PC-9 (cell line): ENCODE data around the gene KIF16B. TPM values are rescaled to one million over a fixed set of nuclear protein-coding genes. Genes with fewer than 3 reads are reported as not detected.

Experiments used
- BruUV-seq: library from RNA; stranded (reverse); fragments of 400-500 nt; replicated peaks from 2 replicates; lab custom pipeline; 2021; lab: Mats Ljungman, UMichigan
- CTCF ChIA-PET: fragments of 300-600 bp; sonication (Branson Sonifier 250); formaldehyde crosslinking; loops from one replicate; lab custom pipeline; 2022; ENCODE audit warnings: antibody characterized with exemption; lab: Charles Lee
- POLR2A ChIA-PET: fragments of 300-600 bp; sonication (Branson Sonifier 250); formaldehyde crosslinking; loops from one replicate; lab custom pipeline; 2022; ENCODE audit warnings: antibody characterized with exemption; ENCODE audit not compliant: unreplicated experiment; lab: Charles Lee
- DNase-seq, 2 experiments: peaks; one replicate each; pipeline versions ENCODE4 v3.0.0 to v3.0.0-alpha.2; 2015 to 2022; ENCODE audit warnings: mixed read lengths in 1 of 2
- H2AFZ ChIP-seq: fragments of 200-600 bp; sonication (generic); 2 replicates; pipeline ENCODE4 v1.8.1; 2017; ENCODE audit warnings: antibody characterized with exemption
- H3F3A ChIP-seq: fragments of 200-600 bp; sonication (generic); 2 replicates; pipeline ENCODE4 v1.8.1; 2017; ENCODE audit warnings: antibody characterized with exemption, mild to moderate bottlenecking, low read depth; ENCODE audit not compliant: insufficient read depth
- H3K27ac ChIP-seq: fragments of 200-600 bp; sonication (generic); 2 replicates; pipeline ENCODE4 v1.6.1; 2016; ENCODE audit warnings: mixed run types
- H3K27me3 ChIP-seq: fragments of 200-600 bp; sonication (generic); 2 replicates; pipeline ENCODE4 v1.6.1; 2016; ENCODE audit warnings: low read depth, mixed run types; ENCODE audit not compliant: insufficient read depth
- H3K36me3 ChIP-seq: fragments of 200-600 bp; sonication (generic); 2 replicates; pipeline ENCODE4 v1.6.1; 2016; ENCODE audit warnings: low read depth, mixed run types
- H3K4me1 ChIP-seq: fragments of 200-600 bp; sonication (generic); replicated peaks from 2 replicates; pipeline ENCODE4 v1.6.1; 2016; ENCODE audit warnings: mixed run types; ENCODE audit not compliant: insufficient read depth
- H3K4me2 ChIP-seq: fragments of 200-600 bp; sonication (generic); 2 replicates; pipeline ENCODE4 v1.6.1; 2017; ENCODE audit warnings: mixed run types
- H3K4me3 ChIP-seq: fragments of 200-600 bp; sonication (generic); 2 replicates; pipeline ENCODE4 v1.6.1; 2016; ENCODE audit warnings: mixed run types
- H3K79me2 ChIP-seq: fragments of 200-600 bp; sonication (generic); 2 replicates; pipeline ENCODE4 v1.6.1; 2017; ENCODE audit warnings: low read depth, mixed run types
- H3K9me2 ChIP-seq: fragments of 200-600 bp; sonication (generic); 2 replicates; pipeline ENCODE4 v1.8.1; 2017; ENCODE audit warnings: mild to moderate bottlenecking; ENCODE audit not compliant: insufficient read depth
- H3K9me3 ChIP-seq: fragments of 200-600 bp; sonication (generic); 2 replicates; pipeline ENCODE4 v1.8.1; 2016; ENCODE audit warnings: low read depth; ENCODE audit not compliant: insufficient read depth
- H4K20me1 ChIP-seq: fragments of 200-600 bp; sonication (generic); 2 replicates; pipeline ENCODE4 v1.8.1; 2017; ENCODE audit not compliant: insufficient read depth
- CTCF ChIP-seq: fragments of 200-600 bp; sonication (generic); conservative IDR thresholded peaks from 2 replicates; pipeline ENCODE4 v1.6.1; 2017; ENCODE audit warnings: mixed run types, antibody characterized with exemption, mild to moderate bottlenecking, moderate library complexity
- EZH2 ChIP-seq: fragments of 200-600 bp; sonication (generic); IDR thresholded peaks from 2 replicates; pipeline ENCODE4 v1.8.0; 2017; ENCODE audit warnings: antibody characterized with exemption, low read depth
- intact Hi-C: fragments of 100-400 bp; cut with micrococcal nuclease; formaldehyde crosslinking; loops from one replicate; pipeline ENCODE4 v1.10.0; 2022; ENCODE audit not compliant: unreplicated experiment
- total RNA-seq: library from RNA; stranded (reverse); gene quantifications from 2 replicates; pipeline ENCODE4 v1.2.3, GENCODE V29; 2021

KIF16B gene
- total RNA-seq, 1 experiment from 2014 or later: 17.6 TPM

- no peak for DNase-seq
- no peak overlapping the region for H3K4me3 ChIP-seq
- no peak for TF ChIP-seq EZH2
- no peak for TF ChIP-seq CTCF
- H3F3A ChIP-seq: no peaks in the 10 kb centered on the region
- 0 out of 2 replicates have a peak, but pooled peaks cover 5% of the 10 kb centered on the region for H3K9me2 ChIP-seq
- no peak overlapping the region for H3K27ac ChIP-seq
- H3K36me3 ChIP-seq: no peaks in the 10 kb centered on the region
- H3K4me2 ChIP-seq: no peak overlapping the region
- no TSS peak for BruUV-seq
- no peaks in the 10 kb centered on the region for H4K20me1 ChIP-seq
- H3K9me3 ChIP-seq: no peaks in the 10 kb centered on the region
- ChIA-PET CTCF (no interaction called here), POLR2A (no interaction called here)
- no peaks in the 10 kb centered on the region for H3K79me2 ChIP-seq
- H3K27me3 ChIP-seq: no peaks in the 10 kb centered on the region
- intact Hi-C loops: no loop called here
- no peak overlapping the region for H2AFZ ChIP-seq
- H3K4me1 ChIP-seq: 0 out of 2 replicates have a peak, but pooled peaks cover 4% of the 10 kb centered on the region
Observed at GRCh38 chr20:16327606-16328005, 245.6 kb downstream of the KIF16B start.

GRCh38 chr20:16321291-16321690 lies 252.0 kb downstream of the KIF16B start:
- no peaks in the 10 kb centered on the region for H3K36me3 ChIP-seq
- no TSS peak for BruUV-seq
- ChIA-PET CTCF (no interaction called here), POLR2A (no interaction called here)
- no peak overlapping the region for H3K27ac ChIP-seq
- DNase-seq: no peak
- no peak overlapping the region for H2AFZ ChIP-seq
- H3K4me1 ChIP-seq: 0 out of 2 replicates have a peak, but pooled peaks cover 4% of the 10 kb centered on the region
- H3K9me2 ChIP-seq: no peaks in the 10 kb centered on the region
- no peaks in the 10 kb centered on the region for H3K27me3 ChIP-seq
- no peaks in the 10 kb centered on the region for H3K9me3 ChIP-seq
- H4K20me1 ChIP-seq: no peaks in the 10 kb centered on the region
- no peak overlapping the region for H3K4me2 ChIP-seq
- no peaks in the 10 kb centered on the region for H3K79me2 ChIP-seq
- no peaks in the 10 kb centered on the region for H3F3A ChIP-seq
- intact Hi-C loops: no loop called here
- TF ChIP-seq EZH2 (no peak), CTCF (no peak)
- no peak overlapping the region for H3K4me3 ChIP-seq

- DNase-seq: no peak
- H3K9me2 ChIP-seq: no peaks in the 10 kb centered on the region
- intact Hi-C loops: no loop called here
- TF ChIP-seq EZH2: no peak
- no peak for TF ChIP-seq CTCF
- H4K20me1 ChIP-seq: no peaks in the 10 kb centered on the region
- H3K27me3 ChIP-seq: no peaks in the 10 kb centered on the region
- H3K4me2 ChIP-seq: no peak overlapping the region
- no peaks in the 10 kb centered on the region for H3K79me2 ChIP-seq
- ChIA-PET POLR2A (no interaction called here), CTCF (no interaction called here)
- H2AFZ ChIP-seq: no peak overlapping the region
- no peaks in the 10 kb centered on the region for H3K4me1 ChIP-seq
- no peaks in the 10 kb centered on the region for H3F3A ChIP-seq
- H3K9me3 ChIP-seq: peaks cover 3% of the 10 kb centered on the region; the same call in 1 of the 2 replicates
- H3K4me3 ChIP-seq: no peak overlapping the region
- no TSS peak for BruUV-seq
- H3K36me3 ChIP-seq: no peaks in the 10 kb centered on the region
- H3K27ac ChIP-seq: no peak overlapping the region
Observed at GRCh38 chr20:16317445-16318362, 255.5 kb downstream of the KIF16B start.
